DMS53 treated with DMSO at 0.1 percent for 48 hours (cell line): ENCODE results near the gene KIF1C.

Source experiments
- DNase-seq: peaks from one replicate; lab custom pipeline; 2025; ENCODE audit not compliant: unreplicated experiment; lab: John Stamatoyannopoulos, UW

Gene KIF1C

DNA sequence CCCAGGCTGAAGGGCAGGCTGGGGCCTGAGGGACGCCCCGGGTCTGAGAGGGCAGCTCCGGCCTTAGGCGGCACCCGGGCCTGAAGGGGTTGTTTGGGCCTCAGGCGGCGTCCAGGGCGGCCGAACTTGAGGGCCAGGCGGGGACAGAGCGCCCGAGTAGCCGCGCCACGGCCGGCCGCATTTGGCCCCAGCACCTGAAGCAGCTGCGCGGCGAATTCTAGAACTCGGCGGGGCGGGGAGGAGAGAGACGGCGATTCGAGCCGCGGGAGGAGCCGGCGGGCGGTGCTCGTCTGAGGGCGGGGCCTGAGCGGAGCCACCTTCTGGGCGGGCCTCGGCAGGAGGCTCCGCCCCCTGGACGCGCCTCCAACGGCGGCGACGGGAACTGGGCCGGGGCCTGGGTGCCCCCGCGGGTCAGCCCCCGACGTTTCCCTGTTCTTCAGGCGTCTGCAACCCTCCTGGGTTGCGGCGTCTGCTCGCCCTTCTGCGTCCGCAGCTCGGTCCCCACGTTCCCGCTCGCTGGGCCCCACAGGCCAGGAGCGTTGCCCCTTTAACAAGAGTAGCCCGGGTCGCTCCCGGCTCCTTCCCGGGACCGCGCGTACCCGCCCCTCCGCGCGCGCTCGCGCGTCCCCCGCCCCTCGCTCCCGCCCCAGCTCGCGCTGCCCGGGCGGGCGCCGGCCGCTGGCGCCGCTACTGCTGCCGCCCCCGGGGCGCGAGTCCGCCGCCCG is at the start of gene KIF1C, which contains the start of gene INCA1:
TSS of gene KIF1C (plus strand) at position 649 of the 725 bp plus-strand sequence. CDS start 2,297 bp downstream, outside the sequence.
TSS of gene INCA1 (minus strand) at position 221 of the 725 bp plus-strand sequence. CDS start 3,085 bp downstream, outside the sequence.
- DNase-seq = peak; percentile 49

DNA sequence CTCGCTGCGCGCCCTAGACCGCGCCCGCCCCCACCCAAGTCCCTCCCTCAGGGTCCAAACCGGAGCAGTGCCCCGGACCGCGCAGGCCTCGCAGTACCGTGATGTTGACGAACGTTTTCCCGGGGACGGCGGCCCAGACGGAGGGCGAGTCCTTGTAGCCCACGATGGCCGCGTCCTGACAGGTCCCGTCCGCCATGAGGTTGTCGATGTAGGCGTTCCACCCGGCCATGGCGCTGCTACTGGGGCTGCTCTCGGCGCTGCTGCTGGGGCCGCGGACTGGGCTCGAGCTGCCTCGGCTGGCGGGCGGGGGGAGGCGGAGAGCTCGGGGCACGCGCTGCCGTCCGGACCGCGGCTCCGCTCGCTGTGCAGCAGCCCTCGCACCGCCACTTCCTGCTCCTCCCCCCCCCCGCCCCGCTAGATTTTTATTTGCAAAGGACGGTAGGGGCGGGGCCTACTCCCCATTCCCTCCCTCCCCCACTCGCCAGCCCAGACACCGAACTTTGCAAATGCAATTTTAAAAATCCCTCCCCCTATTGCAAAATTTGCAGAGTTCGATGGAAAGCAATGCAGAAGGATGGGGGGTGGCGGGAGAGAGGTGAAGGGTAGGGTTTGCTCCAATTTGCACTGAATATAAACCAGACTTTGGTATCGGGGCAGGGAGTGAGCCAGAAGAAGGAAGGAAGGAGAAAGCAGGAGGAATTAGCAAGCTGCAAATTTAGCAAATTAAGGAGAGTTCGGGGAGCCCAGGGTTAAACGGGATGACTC is 49.4 kb upstream of the KIF1C start, which contains the start of gene PFN1:
TSS of gene PFN1 (minus strand) at position 365 of the 765 bp plus-strand sequence. CDS start at position 229, 136 bp downstream.
- DNase-seq = peak; percentile 70

- peak; percentile 79 for DNase-seq
Observed at GRCh38 chr17:4948931-4949320, 48.8 kb upstream of the KIF1C start.

- DNase-seq = peak; percentile 45
Observed at GRCh38 chr17:4949321-4950074, 48.3 kb upstream of the KIF1C start.

DNA sequence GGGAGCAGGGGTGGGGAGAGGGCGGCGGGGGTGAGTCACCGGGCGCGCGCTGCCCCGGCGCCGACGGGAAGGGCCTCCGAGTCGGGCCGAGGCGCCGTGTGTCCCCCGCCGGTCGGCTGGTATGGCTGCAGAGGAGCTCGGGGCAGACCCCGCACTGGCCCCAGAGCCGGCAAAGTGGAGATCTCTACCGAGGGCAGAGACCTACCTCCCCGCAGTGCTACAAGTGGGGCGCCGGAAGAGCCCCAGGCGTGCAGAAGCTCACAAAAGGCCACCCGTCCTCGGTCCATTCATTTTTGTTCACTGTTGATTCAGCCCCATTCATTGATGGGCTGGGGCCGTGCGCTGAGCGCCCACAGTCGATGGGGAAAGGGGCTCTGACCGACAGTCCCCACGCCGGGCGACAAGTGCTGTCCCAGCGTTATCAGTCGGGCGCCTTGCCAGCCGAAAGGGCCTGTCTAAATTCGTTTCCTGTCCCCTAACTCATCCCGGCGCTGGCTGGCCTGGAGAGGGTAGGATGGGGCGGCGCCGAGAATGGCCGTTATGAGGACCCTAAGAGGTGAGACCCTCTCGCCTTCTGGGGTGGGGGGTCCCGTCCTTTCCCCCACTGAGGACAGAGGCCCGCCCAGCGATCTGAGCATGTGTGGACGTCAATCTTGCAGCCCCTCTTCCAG is 47.5 kb upstream of the KIF1C start:
- DNase-seq = peak; percentile 45

- DNase-seq = no peak
Observed at GRCh38 chr17:4950746-4951204, 47.0 kb upstream of the KIF1C start, which contains the start of gene ENO3. TSS of gene ENO3 (plus strand) at chr17:4951119. CDS start at chr17:4951830, 711 bp downstream.

- DNase-seq = no peak
Observed at GRCh38 chr17:4951486-4951885, 46.3 kb upstream of the KIF1C start.

DNA sequence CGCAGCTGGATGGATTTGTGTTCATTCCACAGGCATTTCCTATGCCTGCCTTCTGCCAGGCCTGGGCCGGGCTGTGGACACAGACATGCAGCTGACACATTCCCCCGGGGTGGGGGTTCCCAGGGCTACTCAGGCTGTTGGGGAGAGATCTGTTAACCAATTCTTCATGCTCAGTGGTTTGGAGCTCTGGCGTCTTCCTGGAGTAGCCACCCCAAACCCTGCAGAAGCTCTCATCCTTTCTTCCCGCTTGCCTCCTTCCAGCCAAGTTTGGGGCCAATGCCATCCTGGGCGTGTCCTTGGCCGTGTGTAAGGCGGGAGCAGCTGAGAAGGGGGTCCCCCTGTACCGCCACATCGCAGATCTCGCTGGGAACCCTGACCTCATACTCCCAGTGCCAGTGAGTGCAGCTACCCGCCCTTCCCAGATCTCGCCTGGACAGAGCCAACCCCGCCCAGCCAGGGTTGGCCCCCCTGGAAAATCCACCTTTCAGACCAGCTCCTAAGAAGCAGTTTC is 44.2 kb upstream of the KIF1C start:
- no peak for DNase-seq

- DNase-seq = no peak
Observed at GRCh38 chr17:4955091-4955490, 42.7 kb upstream of the KIF1C start.

DNA sequence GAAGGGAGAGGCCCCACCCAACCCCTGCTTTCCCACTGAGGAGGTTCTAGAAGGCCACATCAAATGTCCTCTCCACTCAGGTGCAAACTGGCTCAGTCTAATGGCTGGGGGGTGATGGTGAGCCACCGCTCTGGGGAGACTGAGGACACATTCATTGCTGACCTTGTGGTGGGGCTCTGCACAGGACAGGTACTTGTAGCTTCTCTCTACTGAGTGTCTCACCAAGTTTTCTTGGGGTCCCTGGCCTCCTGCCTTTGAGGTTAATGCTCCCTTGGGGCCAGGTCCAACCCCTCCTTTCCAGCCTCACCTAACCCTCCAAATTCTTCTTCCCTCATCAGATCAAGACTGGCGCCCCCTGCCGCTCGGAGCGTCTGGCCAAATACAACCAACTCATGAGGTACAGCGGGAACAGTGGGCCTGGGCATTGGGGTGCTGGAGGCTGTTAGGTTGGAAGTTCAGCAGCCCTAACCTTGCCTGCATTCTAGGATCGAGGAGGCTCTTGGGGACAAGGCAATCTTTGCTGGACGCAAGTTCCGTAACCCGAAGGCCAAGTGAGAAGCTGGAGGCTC is 41.2 kb upstream of the KIF1C start:
- no peak for DNase-seq

GRCh38 chr17:4958102-4958501 is 39.6 kb upstream of the KIF1C start:
- DNase-seq = no peak

DNA sequence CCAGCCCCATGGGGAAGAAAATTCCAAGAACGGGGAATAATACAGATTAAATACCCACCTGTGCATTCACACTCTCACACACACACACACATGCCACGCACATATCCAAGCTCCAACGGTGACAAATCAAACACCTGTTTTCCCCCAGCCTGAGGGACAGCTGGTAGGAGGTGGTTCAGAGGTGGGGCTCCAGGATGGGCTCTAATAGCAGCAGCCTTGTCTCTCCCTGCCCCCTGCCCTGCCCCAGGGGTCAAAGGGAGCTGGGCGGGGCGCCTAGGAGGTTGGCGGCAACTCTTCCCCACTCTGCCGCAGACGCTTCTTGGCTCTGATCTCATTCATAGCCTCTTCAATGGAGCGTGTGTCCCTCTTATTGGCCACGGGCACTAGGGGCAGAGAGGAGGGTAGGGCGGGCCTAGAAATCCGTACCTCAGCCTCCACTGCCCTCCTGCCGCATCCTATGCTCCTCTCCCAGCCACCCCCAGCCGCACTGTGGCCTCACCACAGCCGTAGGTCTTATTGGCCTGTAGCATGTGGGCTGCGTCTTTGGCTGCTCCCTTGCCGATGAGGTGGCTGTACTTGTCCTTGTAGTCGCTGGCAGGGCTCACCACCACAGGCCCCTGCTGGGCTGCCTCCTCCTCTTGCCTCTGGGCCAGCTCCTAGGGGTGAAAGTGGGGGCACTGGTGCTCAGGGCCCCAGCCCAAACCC is 38.3 kb upstream of the KIF1C start:
- no peak for DNase-seq

- no peak for DNase-seq
Observed at GRCh38 chr17:4960279-4960922, 37.3 kb upstream of the KIF1C start.

GRCh38 chr17:4965311-4965986 is 32.3 kb upstream of the KIF1C start:
- DNase-seq = no peak

DNA sequence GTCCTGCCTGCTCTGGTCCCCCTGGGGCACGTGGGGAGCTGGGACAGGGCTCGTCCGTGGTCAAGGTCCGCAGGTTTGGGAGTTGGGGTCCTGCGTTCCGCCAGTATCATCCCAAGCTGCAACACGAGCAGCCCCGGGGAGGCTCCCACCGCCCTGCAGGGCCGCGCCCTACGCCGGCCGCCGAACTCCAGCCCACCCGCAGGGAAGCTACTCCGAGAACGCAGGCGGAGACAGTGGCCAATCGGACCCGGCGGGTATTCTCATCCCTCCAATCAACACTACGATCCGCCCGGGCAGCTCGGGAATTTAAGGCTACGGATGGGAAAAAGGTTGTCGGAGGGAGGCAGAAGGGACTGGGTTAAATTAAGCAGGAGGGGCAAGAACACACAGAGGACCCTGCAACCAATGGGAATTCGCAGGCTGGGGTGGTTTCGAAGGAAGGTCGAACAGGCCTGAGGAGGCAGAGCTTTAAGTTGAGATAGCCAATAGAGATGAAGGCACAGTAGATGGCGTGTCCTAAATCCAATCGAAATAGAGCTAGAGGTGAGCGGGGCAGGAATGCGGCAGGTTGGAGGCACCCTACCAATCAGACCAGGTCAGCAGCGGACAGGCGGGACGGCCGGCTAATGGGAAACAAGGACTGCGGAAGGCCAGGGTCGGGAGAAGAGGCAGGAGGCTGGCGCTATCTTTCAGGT is 30.8 kb upstream of the KIF1C start:
- peak; percentile 94 for DNase-seq

- peak; percentile 83 for DNase-seq
Observed at GRCh38 chr17:4967539-4968485, 29.9 kb upstream of the KIF1C start, which contains the start of gene SPAG7. TSS of gene SPAG7 (minus strand) at chr17:4967817. CDS start at chr17:4967804, 13 bp downstream.
